Islet precursor cell (in vitro differentiated cells): ENCODE data around the gene HAT1.
A peak's percentile ranks its signal among the peaks of the same experiment; 100 is the strongest.
"Not testable (repeated sequence)": the region's sequence is repeated elsewhere in the genome, so short reads cannot be mapped to it uniquely, and the experiment has no call there.

ENCODE experiments used
- DNase-seq: peaks from one replicate; pipeline ENCODE4 v3.0.0-alpha.2; 2018

HAT1 gene

GRCh38 chr2:171922230-171923022 lies at the start of gene HAT1:
Gene HAT1 (plus strand): TSS chr2:171922461. CDS start chr2:171922501, 40 bp downstream.
- DNase-seq, result peak; percentile 98

GRCh38 chr2:171874517-171874916 lies 47.7 kb upstream of the HAT1 start:
- DNase-seq, result no peak

GRCh38 chr2:171874963-171875362 lies 47.3 kb upstream of the HAT1 start:
- DNase-seq, result no peak

- DNase-seq, result no peak
Measured at GRCh38 chr2:171878481-171878993, 43.7 kb upstream of the HAT1 start.

- DNase-seq, result no peak
Measured at GRCh38 chr2:171879865-171880264, 42.4 kb upstream of the HAT1 start.

- no peak for DNase-seq
Measured at GRCh38 chr2:171880774-171881173, 41.5 kb upstream of the HAT1 start.

- DNase-seq, result no peak
Measured at GRCh38 chr2:171882089-171882769, 40.0 kb upstream of the HAT1 start.

GRCh38 chr2:171883275-171883893 lies 38.9 kb upstream of the HAT1 start:
- no peak for DNase-seq

GRCh38 chr2:171889333-171889732 lies 32.9 kb upstream of the HAT1 start:
- DNase-seq, result no peak

GRCh38 chr2:171889808-171890207 lies 32.5 kb upstream of the HAT1 start:
- DNase-seq, result no peak

- no peak for DNase-seq
Measured at GRCh38 chr2:171893196-171893823, 29.0 kb upstream of the HAT1 start.

GRCh38 chr2:171893824-171894611 lies 28.2 kb upstream of the HAT1 start, which contains the start of gene SLC25A12:
Gene SLC25A12 (minus strand): TSS chr2:171894244. CDS start chr2:171894214, 30 bp downstream.
- peak; percentile 82 for DNase-seq

GRCh38 chr2:171894612-171894947 lies 27.7 kb upstream of the HAT1 start:
- DNase-seq, result no peak

GRCh38 chr2:171895786-171896185 lies 26.5 kb upstream of the HAT1 start:
- DNase-seq, result no peak

- not testable (repeated sequence) for DNase-seq
Measured at GRCh38 chr2:171899623-171900282, 22.5 kb upstream of the HAT1 start.

- no peak for DNase-seq
Measured at GRCh38 chr2:171902840-171903420, 19.3 kb upstream of the HAT1 start.

- no peak for DNase-seq
Measured at GRCh38 chr2:171908235-171908634, 14.0 kb upstream of the HAT1 start.

- no peak for DNase-seq
Measured at GRCh38 chr2:171909266-171909665, 13.0 kb upstream of the HAT1 start.

- no peak for DNase-seq
Measured at GRCh38 chr2:171910494-171910893, 11.8 kb upstream of the HAT1 start.

GRCh38 chr2:171913517-171913916 lies 8.7 kb upstream of the HAT1 start:
- no peak for DNase-seq

GRCh38 chr2:171919453-171919852 lies 2.8 kb upstream of the HAT1 start:
- DNase-seq, result no peak

- no peak for DNase-seq
Measured at GRCh38 chr2:171921970-171922229, 361 bp upstream of the HAT1 start.
